CD4-positive, CD25-positive, alpha-beta regulatory T cell (primary cell): ENCODE data around the gene R3HCC1L. TPM values are rescaled to one million over a fixed set of nuclear protein-coding genes. Genes with fewer than 3 reads are reported as not detected.

Source experiments
- ATAC-seq, 2 donors: fragments of 150-1000 bp; cut with Tn5 transposase; one replicate each; pipeline ENCODE4 v1.10.0; 2021; ENCODE audit warnings: low read depth in 2 of 2, moderate number of reproducible peaks in 2 of 2, moderate library complexity in 1 of 2
- DNase-seq, 3 donors: peaks; one replicate each; pipeline versions ENCODE4 v3.0.0 to v3.0.0-alpha.2; 2012 to 2022; ENCODE audit warnings: mixed read lengths in 1 of 3
- H3K27ac ChIP-seq: one replicate; pipeline ENCODE4 v1.7.0; 2013; ENCODE audit warnings: mild to moderate bottlenecking, low read length; ENCODE audit not compliant: insufficient read depth, poor library complexity, severe bottlenecking
- H3K27me3 ChIP-seq: one replicate; pipeline ENCODE4 v1.7.0; 2013; ENCODE audit warnings: low read length; ENCODE audit not compliant: control insufficient read depth, insufficient read depth
- H3K36me3 ChIP-seq: one replicate; pipeline ENCODE4 v1.7.0; 2013; ENCODE audit warnings: mild to moderate bottlenecking, low read length, moderate library complexity; ENCODE audit not compliant: control insufficient read depth, insufficient read depth
- H3K4me1 ChIP-seq: 2 replicates; pipeline ENCODE4 v1.7.0; 2013; ENCODE audit warnings: mild to moderate bottlenecking, low read length; ENCODE audit not compliant: insufficient read depth, control insufficient read depth, poor library complexity, severe bottlenecking
- H3K4me3 ChIP-seq: one replicate; pipeline ENCODE4 v1.7.0; 2013; ENCODE audit warnings: low read depth, mild to moderate bottlenecking, low read length, moderate library complexity
- H3K9me3 ChIP-seq, 2 experiments: 1 replicate in 1 of 2; 2 replicates in 1 of 2; pipeline ENCODE4 v1.7.0; 2013; ENCODE audit warnings: low read length in 2 of 2, mild to moderate bottlenecking in 1 of 2, moderate library complexity in 1 of 2; ENCODE audit not compliant: control insufficient read depth in 2 of 2
- H3K27ac Mint-ChIP-seq, 3 donors: one replicate each; pipeline ENCODE4 v1.8.0; 2020 to 2022; ENCODE audit warnings: mild to moderate bottlenecking in 3 of 3, mixed read lengths in 3 of 3, moderate library complexity in 2 of 3
- H3K27me3 Mint-ChIP-seq: one replicate; pipeline ENCODE4 v1.8.0; 2022; ENCODE audit warnings: mild to moderate bottlenecking, mixed read lengths
- H3K36me3 Mint-ChIP-seq: one replicate; pipeline ENCODE4 v1.8.0; 2020; ENCODE audit warnings: mixed read lengths
- H3K4me1 Mint-ChIP-seq, 4 donors: one replicate each; pipeline ENCODE4 v1.8.0; 2020 to 2022; ENCODE audit warnings: mixed read lengths in 4 of 4, mild to moderate bottlenecking in 1 of 4
- H3K4me3 Mint-ChIP-seq, 4 donors: one replicate each; pipeline ENCODE4 v1.8.0; 2020 to 2022; ENCODE audit warnings: mild to moderate bottlenecking in 4 of 4, mixed read lengths in 4 of 4, moderate library complexity in 3 of 4
- H3K9me3 Mint-ChIP-seq, 7 donors: one replicate each; pipeline ENCODE4 v1.8.0; 2020 to 2022; ENCODE audit warnings: mixed read lengths in 7 of 7, mild to moderate bottlenecking in 3 of 7, moderate library complexity in 2 of 7
- polyA plus RNA-seq, 4 donors: library from polyadenylated mRNA; unstranded; fragments of 300-500 nt; fragmentation: Illumina TruSeq; gene quantifications; one replicate each; pipeline ENCODE4 v1.2.3, GENCODE V29; 2021
- total RNA-seq: library from RNA; stranded (reverse); gene quantifications from one replicate; pipeline ENCODE4 v1.2.3, GENCODE V29; 2022

The R3HCC1L gene
- total and polyA plus RNA-seq, 5 donors from 2014 or later: 10.4 to 29.7 (median 13.3) TPM

- H3K9me3 ChIP-seq: no peaks in the 10 kb centered on the region
- Mint-ChIP-seq H3K4me1 (peaks cover 0 to 8% (median under 1%) of the 10 kb centered on the region in 4 donors), H3K36me3 (peaks cover 20% of the 10 kb centered on the region), H3K27ac (peak overlapping the region in 1 of 3 donors; percentile 72), H3K9me3 (peaks cover 0 to 2% (median 0%) of the 10 kb centered on the region in 7 donors), H3K27me3 (no peaks in the 10 kb centered on the region), H3K4me3 (no peak overlapping the region)
- ATAC-seq: no peak
- no peak overlapping the region for H3K27ac ChIP-seq
- DNase-seq: no peak
- no peak overlapping the region for H3K4me3 ChIP-seq
- H3K27me3 ChIP-seq: no peaks in the 10 kb centered on the region
- H3K36me3 ChIP-seq: peaks cover 3% of the 10 kb centered on the region
- no peaks in the 10 kb centered on the region for H3K4me1 ChIP-seq
Measured at GRCh38 chr10:98256692-98257091, 122.2 kb downstream of the R3HCC1L start.

- no peak overlapping the region for H3K4me3 ChIP-seq
- peaks cover 0 to 2% (median 0%) of the 10 kb centered on the region in 7 donors for H3K9me3 Mint-ChIP-seq
- H3K4me3 Mint-ChIP-seq: no peak overlapping the region
- no peaks in the 10 kb centered on the region for H3K4me1 ChIP-seq
- no peak for ATAC-seq
- H3K27me3 ChIP-seq: no peaks in the 10 kb centered on the region
- H3K36me3 ChIP-seq: peaks cover 3% of the 10 kb centered on the region
- peaks cover 0 to 8% (median under 1%) of the 10 kb centered on the region in 4 donors for H3K4me1 Mint-ChIP-seq
- no peak for DNase-seq
- no peaks in the 10 kb centered on the region for H3K9me3 ChIP-seq
- H3K27me3 Mint-ChIP-seq: no peaks in the 10 kb centered on the region
- no peak overlapping the region for H3K27ac ChIP-seq
- peaks cover 17% of the 10 kb centered on the region for H3K36me3 Mint-ChIP-seq
- peak overlapping the region in 1 of 3 donors; percentile 72 for H3K27ac Mint-ChIP-seq
Measured at GRCh38 chr10:98257198-98257597, 122.7 kb downstream of the R3HCC1L start.

- no peaks in the 10 kb centered on the region for H3K4me1 ChIP-seq
- no peak for DNase-seq
- no peaks in the 10 kb centered on the region for H3K27me3 ChIP-seq
- ATAC-seq: no peak
- Mint-ChIP-seq H3K36me3 (peaks cover 17% of the 10 kb centered on the region), H3K27ac (no peak overlapping the region), H3K4me3 (no peak overlapping the region), H3K4me1 (peaks cover 0 to 8% (median under 1%) of the 10 kb centered on the region in 4 donors), H3K9me3 (peaks cover 0 to 2% (median 0%) of the 10 kb centered on the region in 7 donors), H3K27me3 (no peaks in the 10 kb centered on the region)
- H3K4me3 ChIP-seq: no peak overlapping the region
- peaks cover 3% of the 10 kb centered on the region for H3K36me3 ChIP-seq
- no peak overlapping the region for H3K27ac ChIP-seq
- H3K9me3 ChIP-seq: no peaks in the 10 kb centered on the region
Measured at GRCh38 chr10:98257961-98258360, 123.5 kb downstream of the R3HCC1L start.

- no peak for DNase-seq
- ATAC-seq: no peak
- no peak overlapping the region for H3K27ac ChIP-seq
- H3K36me3 ChIP-seq: peaks cover 3% of the 10 kb centered on the region
- no peak overlapping the region for H3K4me3 Mint-ChIP-seq
- H3K27me3 ChIP-seq: no peaks in the 10 kb centered on the region
- no peak overlapping the region for H3K4me3 ChIP-seq
- H3K36me3 Mint-ChIP-seq: peaks cover 17% of the 10 kb centered on the region
- H3K9me3 ChIP-seq: no peaks in the 10 kb centered on the region
- H3K27me3 Mint-ChIP-seq: no peaks in the 10 kb centered on the region
- H3K9me3 Mint-ChIP-seq: peaks cover 0 to 2% (median 0%) of the 10 kb centered on the region in 7 donors
- peak overlapping the region in 1 of 3 donors; percentile 87 for H3K27ac Mint-ChIP-seq
- H3K4me1 Mint-ChIP-seq: peaks cover 0 to 8% (median under 1%) of the 10 kb centered on the region in 4 donors
- no peaks in the 10 kb centered on the region for H3K4me1 ChIP-seq
Measured at GRCh38 chr10:98258683-98259454, 124.4 kb downstream of the R3HCC1L start.

GRCh38 chr10:98259606-98260315 lies 125.3 kb downstream of the R3HCC1L start:
- Mint-ChIP-seq H3K4me3 (no peak overlapping the region), H3K4me1 (peaks cover 0 to 2% (median 0%) of the 10 kb centered on the region in 4 donors), H3K27me3 (no peaks in the 10 kb centered on the region), H3K36me3 (peaks cover 12% of the 10 kb centered on the region), H3K9me3 (no peaks in the 10 kb centered on the region), H3K27ac (no peak overlapping the region)
- no peak for ATAC-seq
- no peaks in the 10 kb centered on the region for H3K4me1 ChIP-seq
- H3K27me3 ChIP-seq: no peaks in the 10 kb centered on the region
- no peaks in the 10 kb centered on the region for H3K9me3 ChIP-seq
- no peak for DNase-seq
- H3K27ac ChIP-seq: no peak overlapping the region
- H3K36me3 ChIP-seq: peaks cover 3% of the 10 kb centered on the region
- no peak overlapping the region for H3K4me3 ChIP-seq

GRCh38 chr10:98260350-98260749 lies 125.9 kb downstream of the R3HCC1L start:
- H3K36me3 ChIP-seq: peaks cover 3% of the 10 kb centered on the region
- Mint-ChIP-seq H3K36me3 (peaks cover 12% of the 10 kb centered on the region), H3K27me3 (peaks cover 5% of the 10 kb centered on the region), H3K9me3 (no peaks in the 10 kb centered on the region), H3K4me3 (no peak overlapping the region), H3K4me1 (no peaks in the 10 kb centered on the region), H3K27ac (no peak overlapping the region)
- no peak overlapping the region for H3K4me3 ChIP-seq
- H3K4me1 ChIP-seq: no peaks in the 10 kb centered on the region
- no peaks in the 10 kb centered on the region for H3K27me3 ChIP-seq
- DNase-seq: no peak
- H3K27ac ChIP-seq: no peak overlapping the region
- ATAC-seq: no peak
- H3K9me3 ChIP-seq: no peaks in the 10 kb centered on the region

GRCh38 chr10:98260752-98261151 lies 126.3 kb downstream of the R3HCC1L start:
- no peak for DNase-seq
- Mint-ChIP-seq H3K4me1 (no peaks in the 10 kb centered on the region), H3K9me3 (no peaks in the 10 kb centered on the region), H3K27me3 (peaks cover 7% of the 10 kb centered on the region), H3K4me3 (no peak overlapping the region), H3K27ac (no peak overlapping the region), H3K36me3 (peaks cover 11% of the 10 kb centered on the region)
- Histone ChIP-seq H3K27ac (no peak overlapping the region), H3K4me1 (no peaks in the 10 kb centered on the region), H3K4me3 (no peak overlapping the region), H3K36me3 (peaks cover 1% of the 10 kb centered on the region), H3K9me3 (no peaks in the 10 kb centered on the region), H3K27me3 (no peaks in the 10 kb centered on the region)
- no peak for ATAC-seq
